ENCODE results near the gene XRCC1. TPM values are rescaled to one million over a fixed set of nuclear protein-coding genes. Genes with fewer than 3 reads are reported as not detected.

XRCC1 gene
- total RNA-seq, 3 donors from 2014 or later (not counting 1 experiment from before 2014, with no cell fraction given) = 33.2 to 43.9 (median 40.7) TPM

DNA sequence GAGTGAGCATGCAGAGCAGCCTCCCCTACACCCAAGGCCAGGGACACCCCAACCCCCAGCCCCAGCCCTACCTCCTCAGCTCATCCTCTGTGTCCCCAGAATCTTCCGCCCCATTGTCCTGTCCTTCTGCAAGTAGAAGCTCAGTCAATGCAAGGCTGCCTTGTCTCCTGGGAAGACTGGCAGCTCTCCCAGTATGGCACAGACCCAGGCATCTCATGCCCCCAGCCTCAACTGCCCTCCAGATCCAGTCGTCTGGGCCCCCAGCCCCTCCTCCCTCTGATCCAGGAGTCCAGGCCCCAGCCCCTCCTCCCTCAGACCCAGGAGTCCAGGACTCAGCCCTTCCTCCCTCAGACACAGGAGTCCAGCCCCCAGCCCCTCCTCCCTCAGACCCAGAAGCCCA is 29.3 kb downstream of the XRCC1 start:
- Mint-ChIP-seq H3K4me1 (no peaks in the 10 kb centered on the region), H3K9me3 (no peaks in the 10 kb centered on the region), H3K27ac (no peak overlapping the region), H3K27me3 (ENCODE audit: low read depth in 2 of 2) (no peaks in the 10 kb centered on the region), H3K36me3 (no peaks in the 10 kb centered on the region), H3K4me3 (no peak overlapping the region)
- peaks cover 35% of the 10 kb centered on the region for H3K36me3 ChIP-seq (ENCODE audit: control insufficient read depth, insufficient read depth, low read length)
- H3K4me1 ChIP-seq (ENCODE audit: control insufficient read depth, insufficient read depth, low read length) = no peaks in the 10 kb centered on the region
- intact Hi-C loops (cut with micrococcal nuclease) = no loop called here
- WGBS (ENCODE audit: insufficient coverage) = 96% methylated on average over 2 of the region's 2 CpGs
- no peak overlapping the region for H3K27ac ChIP-seq (ENCODE audit: low read length)
- TF ChIP-seq, protein P1, sequence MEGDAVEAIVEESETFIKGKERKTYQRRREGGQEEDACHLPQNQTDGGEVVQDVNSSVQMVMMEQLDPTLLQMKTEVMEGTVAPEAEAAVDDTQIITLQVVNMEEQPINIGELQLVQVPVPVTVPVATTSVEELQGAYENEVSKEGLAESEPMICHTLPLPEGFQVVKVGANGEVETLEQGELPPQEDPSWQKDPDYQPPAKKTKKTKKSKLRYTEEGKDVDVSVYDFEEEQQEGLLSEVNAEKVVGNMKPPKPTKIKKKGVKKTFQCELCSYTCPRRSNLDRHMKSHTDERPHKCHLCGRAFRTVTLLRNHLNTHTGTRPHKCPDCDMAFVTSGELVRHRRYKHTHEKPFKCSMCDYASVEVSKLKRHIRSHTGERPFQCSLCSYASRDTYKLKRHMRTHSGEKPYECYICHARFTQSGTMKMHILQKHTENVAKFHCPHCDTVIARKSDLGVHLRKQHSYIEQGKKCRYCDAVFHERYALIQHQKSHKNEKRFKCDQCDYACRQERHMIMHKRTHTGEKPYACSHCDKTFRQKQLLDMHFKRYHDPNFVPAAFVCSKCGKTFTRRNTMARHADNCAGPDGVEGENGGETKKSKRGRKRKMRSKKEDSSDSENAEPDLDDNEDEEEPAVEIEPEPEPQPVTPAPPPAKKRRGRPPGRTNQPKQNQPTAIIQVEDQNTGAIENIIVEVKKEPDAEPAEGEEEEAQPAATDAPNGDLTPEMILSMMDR (IDR thresholded peaks at IDR 0.05) = no peak
- no peak overlapping the region for H3K4me3 ChIP-seq (ENCODE audit: low read length)
- no peaks in the 10 kb centered on the region for H3K9me3 ChIP-seq (ENCODE audit: control insufficient read depth, insufficient read depth, low read length)
- H3K27me3 ChIP-seq (ENCODE audit: control insufficient read depth, insufficient read depth, low read length) = no peaks in the 10 kb centered on the region
- ATAC-seq = no peak
- no peak for DNase-seq

DNA sequence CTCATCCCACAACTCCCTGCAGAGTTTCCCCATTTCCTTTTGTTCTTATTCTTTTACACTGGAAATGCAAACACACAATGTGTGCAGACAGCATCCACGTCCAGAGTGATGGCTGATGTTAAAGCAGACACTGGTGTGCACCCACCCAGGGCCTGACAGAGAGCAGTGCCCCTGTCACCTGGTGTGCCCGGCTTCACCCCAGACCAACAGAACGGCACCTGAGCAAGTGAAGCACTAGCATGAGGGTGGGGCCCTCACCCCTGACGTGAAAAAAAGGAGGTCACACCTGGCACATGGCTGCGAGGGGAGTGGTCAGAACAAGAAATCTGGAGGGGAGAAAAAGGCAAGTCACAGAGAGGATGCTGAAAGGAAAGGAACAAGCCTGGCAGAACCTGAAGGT is 30.1 kb downstream of the XRCC1 start:
- Mint-ChIP-seq H3K9me3 (no peaks in the 10 kb centered on the region), H3K4me3 (no peak overlapping the region), H3K27ac (peak overlapping the region in 1 of 2 donors; percentile 19), H3K27me3 (ENCODE audit: low read depth in 2 of 2) (no peaks in the 10 kb centered on the region), H3K4me1 (no peaks in the 10 kb centered on the region), H3K36me3 (no peaks in the 10 kb centered on the region)
- Histone ChIP-seq H3K27ac (ENCODE audit: low read length) (no peak overlapping the region), H3K4me3 (ENCODE audit: low read length) (no peak overlapping the region), H3K36me3 (ENCODE audit: control insufficient read depth, insufficient read depth, low read length) (peaks cover 33% of the 10 kb centered on the region), H3K4me1 (ENCODE audit: control insufficient read depth, insufficient read depth, low read length) (no peaks in the 10 kb centered on the region), H3K9me3 (ENCODE audit: control insufficient read depth, insufficient read depth, low read length) (no peaks in the 10 kb centered on the region), H3K27me3 (ENCODE audit: control insufficient read depth, insufficient read depth, low read length) (no peaks in the 10 kb centered on the region)
- DNase-seq = no peak
- intact Hi-C loops (cut with micrococcal nuclease) = no loop called here
- 93% methylated on average over 5 of the region's 5 CpGs for WGBS (ENCODE audit: insufficient coverage)
- no peak for ATAC-seq
- TF ChIP-seq, protein P1 (IDR thresholded peaks at IDR 0.05) = no peak

DNA sequence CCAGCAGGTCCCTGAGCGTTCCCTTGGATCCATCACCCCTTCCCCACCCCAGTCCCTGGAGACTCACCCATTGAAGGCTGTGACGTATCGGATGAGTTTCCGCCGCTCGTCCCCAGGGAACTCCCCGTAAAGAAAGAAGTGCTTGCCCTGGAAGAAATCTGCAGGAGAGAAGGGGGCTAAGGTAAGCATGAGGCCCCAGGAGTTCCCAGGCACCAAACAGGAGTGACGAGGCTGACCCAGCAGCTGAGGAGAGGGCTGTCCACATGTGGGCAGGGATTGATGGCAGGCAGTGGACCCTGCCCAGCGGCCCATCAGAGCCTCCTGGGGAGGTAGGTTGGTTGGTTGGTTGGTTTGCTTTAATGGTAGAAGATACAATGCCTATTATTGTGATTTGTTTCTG is 31.2 kb downstream of the XRCC1 start:
- Histone ChIP-seq H3K4me3 (ENCODE audit: low read length) (no peak overlapping the region), H3K27me3 (ENCODE audit: control insufficient read depth, insufficient read depth, low read length) (no peaks in the 10 kb centered on the region), H3K9me3 (ENCODE audit: control insufficient read depth, insufficient read depth, low read length) (no peaks in the 10 kb centered on the region), H3K36me3 (ENCODE audit: control insufficient read depth, insufficient read depth, low read length) (peaks cover 39% of the 10 kb centered on the region), H3K4me1 (ENCODE audit: control insufficient read depth, insufficient read depth, low read length) (no peaks in the 10 kb centered on the region), H3K27ac (ENCODE audit: low read length) (no peak overlapping the region)
- TF ChIP-seq, protein P1 (IDR thresholded peaks at IDR 0.05) = no peak
- Mint-ChIP-seq H3K4me3 (no peak overlapping the region), H3K9me3 (peaks cover 0 to 2% of the 10 kb centered on the region in 2 donors), H3K27ac (no peak overlapping the region), H3K4me1 (no peaks in the 10 kb centered on the region), H3K27me3 (ENCODE audit: low read depth in 2 of 2) (no peaks in the 10 kb centered on the region), H3K36me3 (peaks cover 5% of the 10 kb centered on the region)
- intact Hi-C loops (cut with micrococcal nuclease) = no loop called here
- no peak for DNase-seq
- 97% methylated on average over 9 of the region's 9 CpGs for WGBS (ENCODE audit: insufficient coverage)
- no peak for ATAC-seq

DNA sequence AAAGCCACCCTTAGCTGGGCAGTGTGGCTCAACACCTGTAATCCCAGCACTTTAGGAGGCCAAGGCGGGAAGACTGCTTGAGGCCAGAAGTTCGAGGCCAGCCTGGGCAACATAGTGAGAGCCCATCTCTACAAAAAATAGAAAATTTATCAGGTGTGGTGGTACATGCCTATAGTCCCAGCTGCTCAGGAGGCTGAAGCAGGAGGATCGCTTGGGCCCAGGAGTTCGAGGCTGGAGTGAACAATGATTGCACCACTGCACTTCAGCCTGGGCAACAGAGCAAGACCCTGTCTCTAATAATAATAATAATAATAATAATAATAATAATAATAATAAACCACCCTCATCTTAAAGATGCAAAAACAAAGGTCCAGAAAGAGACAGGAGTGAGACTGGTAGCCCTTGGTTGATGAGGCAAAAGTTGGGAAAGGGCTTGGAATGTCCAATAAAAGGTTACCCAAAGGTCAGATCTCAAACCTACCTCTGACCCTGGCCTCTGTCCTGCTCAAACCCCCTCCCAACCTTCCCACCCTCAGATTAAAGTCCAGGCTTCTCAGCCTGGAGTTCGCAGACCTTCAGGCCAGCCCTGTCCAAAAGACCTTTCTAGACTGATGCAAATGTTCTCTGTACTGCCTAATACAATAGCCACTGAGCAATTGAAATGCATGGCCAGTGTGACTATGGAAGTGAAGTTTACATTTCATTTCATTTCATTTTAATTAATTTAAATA is 33.2 kb downstream of the XRCC1 start:
- intact Hi-C loops (cut with micrococcal nuclease) = no loop called here
- Histone ChIP-seq H3K4me1 (ENCODE audit: control insufficient read depth, insufficient read depth, low read length) (no peaks in the 10 kb centered on the region), H3K36me3 (ENCODE audit: control insufficient read depth, insufficient read depth, low read length) (peaks cover 44% of the 10 kb centered on the region), H3K4me3 (ENCODE audit: low read length) (no peak overlapping the region), H3K9me3 (ENCODE audit: control insufficient read depth, insufficient read depth, low read length) (peaks cover 3% of the 10 kb centered on the region), H3K27ac (ENCODE audit: low read length) (no peak overlapping the region), H3K27me3 (ENCODE audit: control insufficient read depth, insufficient read depth, low read length) (no peaks in the 10 kb centered on the region)
- Mint-ChIP-seq H3K36me3 (peaks cover 13% of the 10 kb centered on the region), H3K9me3 (peaks cover 0 to 2% of the 10 kb centered on the region in 2 donors), H3K27ac (no peak overlapping the region), H3K4me1 (no peaks in the 10 kb centered on the region), H3K27me3 (ENCODE audit: low read depth in 2 of 2) (no peaks in the 10 kb centered on the region), H3K4me3 (no peak overlapping the region)
- no peak for ATAC-seq
- TF ChIP-seq, protein P1 (IDR thresholded peaks at IDR 0.05) = no peak
- WGBS (ENCODE audit: insufficient coverage) = 97% methylated on average over 5 of the region's 5 CpGs
- DNase-seq = no peak
